B cell (primary cell): ENCODE data around the gene KCNQ5. TPM values are rescaled to one million over a fixed set of nuclear protein-coding genes. Genes with fewer than 3 reads are reported as not detected.

Source experiments
- ATAC-seq: fragments of 200-7000 bp; cut with Tn5 transposase; one replicate; pipeline ENCODE4 v1.10.0; 2021; ENCODE audit warnings: low read depth, mild to moderate bottlenecking, moderate number of reproducible peaks, moderate library complexity
- CTCF ChIA-PET: fragments of 350-600 bp; sonication (Branson Sonifier 250); formaldehyde crosslinking; loops from one replicate; lab custom pipeline; 2021; ENCODE audit warnings: antibody characterized with exemption, inconsistent platforms; lab: Charles Lee
- POLR2A ChIA-PET: fragments of 350-600 bp; sonication (Branson Sonifier 250); formaldehyde crosslinking; loops from one replicate; lab custom pipeline; 2021; ENCODE audit warnings: antibody characterized with exemption; lab: Charles Lee
- DNase-seq: peaks from one replicate; pipeline ENCODE4 v3.0.0; 2013
- H2AFZ ChIP-seq: 2 replicates; pipeline ENCODE4 v1.6.1; 2012; ENCODE audit warnings: mild to moderate bottlenecking, low read depth, low read length; ENCODE audit not compliant: insufficient read depth, poor library complexity, severe bottlenecking
- H3K27ac ChIP-seq, 2 donors: 1 replicate in 1 of 2; 2 replicates in 1 of 2; pipeline ENCODE4 v1.5.1; 2012 to 2013; ENCODE audit warnings: low read length in 2 of 2, mild to moderate bottlenecking in 2 of 2, moderate library complexity in 1 of 2
- H3K27me3 ChIP-seq, 4 experiments: fragments of 200-600 bp in 1 of 4; sonication (generic) in 1 of 4; replicated peaks in 1 of 4; 1 replicate in 2 of 4; 2 replicates in 2 of 4; pipeline versions ENCODE4 v1.6.1 to v1.7.0; 2013 to 2016; ENCODE audit warnings: low read length in 3 of 4, mild to moderate bottlenecking in 2 of 4, mixed read lengths in 1 of 4, moderate library complexity in 1 of 4; ENCODE audit not compliant: insufficient read depth in 4 of 4, control insufficient read depth in 3 of 4; ENCODE audit errors: control extremely low read depth in 1 of 4
- H3K36me3 ChIP-seq, 2 experiments: replicated peaks in 1 of 2; 1 replicate in 1 of 2; 2 replicates in 1 of 2; pipeline versions ENCODE4 v1.6.1 to v1.7.1; 2013; ENCODE audit warnings: low read length in 1 of 2; ENCODE audit not compliant: insufficient read depth in 2 of 2, control insufficient read depth in 1 of 2; ENCODE audit errors: control extremely low read depth in 1 of 2, extremely low read depth in 1 of 2
- H3K4me1 ChIP-seq, 2 donors: fragments of 200-600 bp in 1 of 2; sonication (generic) in 1 of 2; 1 replicate in 1 of 2; 2 replicates in 1 of 2; pipeline versions ENCODE4 v1.5.1 to v1.6.1; 2013 to 2017; ENCODE audit warnings: low read length in 2 of 2; ENCODE audit not compliant: control insufficient read depth in 2 of 2, insufficient read depth in 2 of 2
- H3K4me2 ChIP-seq: replicated peaks from 2 replicates; pipeline ENCODE3; 2012; ENCODE audit warnings: mild to moderate bottlenecking, low read depth, low read length; ENCODE audit not compliant: poor library complexity, severe bottlenecking
- H3K4me3 ChIP-seq, 5 experiments: fragments of 200-600 bp in 1 of 5; sonication (generic) in 1 of 5; 1 replicate in 3 of 5; 2 replicates in 2 of 5; pipeline versions ENCODE4 v1.5.1 to v1.7.0; 2011 to 2016; ENCODE audit warnings: low read length in 4 of 5, mild to moderate bottlenecking in 4 of 5, low read depth in 2 of 5, control low read depth in 1 of 5, moderate library complexity in 1 of 5; ENCODE audit not compliant: insufficient read depth in 1 of 5; ENCODE audit errors: control extremely low read depth in 1 of 5, extremely low read depth in 1 of 5
- H3K79me2 ChIP-seq: fragments of 200-600 bp; sonication (generic); one replicate; pipeline ENCODE4 v1.6.0; 2016; ENCODE audit warnings: low read length; ENCODE audit not compliant: control insufficient read depth, insufficient read depth
- H3K9ac ChIP-seq: fragments of 200-600 bp; sonication (generic); 2 replicates; pipeline ENCODE4 v1.6.1; 2017; ENCODE audit warnings: mild to moderate bottlenecking, low read length, moderate library complexity
- H3K9me3 ChIP-seq, 3 donors: one replicate each; pipeline versions ENCODE4 v1.6.1 to v1.7.1; 2013; ENCODE audit warnings: low read length in 2 of 3; ENCODE audit not compliant: control insufficient read depth in 2 of 3, insufficient read depth in 1 of 3; ENCODE audit errors: control extremely low read depth in 1 of 3
- H4K20me1 ChIP-seq: 2 replicates; pipeline ENCODE4 v1.6.0; 2012; ENCODE audit warnings: mild to moderate bottlenecking, low read length; ENCODE audit not compliant: insufficient read depth, control insufficient read depth, poor library complexity, severe bottlenecking
- H3K27ac Mint-ChIP-seq: one replicate; pipeline ENCODE4 v1.8.0; 2021; ENCODE audit warnings: mixed read lengths
- H3K27me3 Mint-ChIP-seq: one replicate; pipeline ENCODE4 v1.8.0; 2021; ENCODE audit warnings: mixed read lengths
- H3K4me1 Mint-ChIP-seq: one replicate; pipeline ENCODE4 v1.8.0; 2021; ENCODE audit warnings: mixed read lengths
- H3K4me3 Mint-ChIP-seq: one replicate; pipeline ENCODE4 v1.8.0; 2021; ENCODE audit warnings: mixed read lengths
- H3K9me3 Mint-ChIP-seq: one replicate; pipeline ENCODE4 v1.8.0; 2022; ENCODE audit warnings: mixed read lengths; ENCODE audit not compliant: insufficient read depth
- EZH2 ChIP-seq: IDR thresholded peaks from 2 replicates; pipeline ENCODE4 v1.6.1; 2012; ENCODE audit warnings: borderline replicate concordance, low read depth, mild to moderate bottlenecking, moderate library complexity, low read length; ENCODE audit not compliant: insufficient read depth, poor library complexity, severe bottlenecking
- WGBS: methylation state at CpG from one replicate; pipeline ENCODE4 v1.1.5; 2013; ENCODE audit warnings: missing lambda C conversion rate; ENCODE audit not compliant: insufficient coverage; 5-methylcytosine and 5-hydroxymethylcytosine counted together
- intact Hi-C: fragments of 100-400 bp; cut with micrococcal nuclease; formaldehyde crosslinking; loops from one replicate; pipeline ENCODE4 v1.10.0; 2022
- polyA plus RNA-seq: library from polyadenylated mRNA; depleted of rRNA; stranded (reverse); fragments of >200 nt; gene quantifications from 2 replicates; pipeline ENCODE4 v1.2.3, GENCODE V29; 2012
- total RNA-seq, 2 donors: library from RNA; stranded (reverse); fragments of 120-200 nt in 1 of 2; gene quantifications; 1 replicate in 1 of 2; 2 replicates in 1 of 2; pipeline versions ENCODE4 v1.2.3 to v1.2.4, GENCODE V29; 2013 to 2022
- TF ChIP-seq, protein P1 (sequence below): fragments of 200-600 bp; IDR thresholded peaks from one replicate; pipeline ENCODE4 v1.8.0; 2022; ENCODE audit warnings: antibody characterized with exemption, mild to moderate bottlenecking

Gene KCNQ5
- total and polyA plus RNA-seq, 2 donors (not counting 1 experiment from before 2014, with no cell fraction given) = 2.3 to 9.4 TPM

DNA sequence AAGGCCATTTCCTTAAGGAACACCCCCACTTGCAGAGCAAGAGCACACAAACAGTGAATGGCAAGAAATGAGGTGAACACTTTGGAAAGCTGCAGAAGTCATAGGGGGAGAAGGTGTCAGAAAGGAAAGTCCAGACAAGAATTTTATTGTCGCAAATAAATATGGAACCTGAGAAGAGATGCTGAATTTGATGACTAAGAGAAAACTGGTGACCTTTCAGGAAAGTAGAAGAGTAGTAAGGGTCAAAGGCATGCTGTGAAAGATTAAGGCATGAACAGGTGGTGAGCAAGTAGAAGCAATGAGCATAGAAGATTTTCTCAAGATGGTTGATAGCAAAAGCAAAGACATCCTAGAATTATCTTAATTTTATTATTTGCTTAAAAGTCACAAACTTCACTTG, 194.2 kb downstream of the KCNQ5 start:
- H3K4me2 ChIP-seq = no peak overlapping the region
- DNase-seq (no peak), ATAC-seq (no peak)
- no peak overlapping the region for H2AFZ ChIP-seq
- no peak overlapping the region for H3K9ac ChIP-seq
- Mint-ChIP-seq H3K4me1 (no peaks in the 10 kb centered on the region), H3K4me3 (no peak overlapping the region), H3K27ac (no peak overlapping the region), H3K9me3 (no peaks in the 10 kb centered on the region), H3K27me3 (no peaks in the 10 kb centered on the region)
- no peaks in the 10 kb centered on the region for H3K79me2 ChIP-seq
- CTCF ChIA-PET = no interaction called here
- H3K4me3 ChIP-seq = no peak overlapping the region
- H4K20me1 ChIP-seq = no peaks in the 10 kb centered on the region
- no peaks in the 10 kb centered on the region for H3K4me1 ChIP-seq
- WGBS = 92% methylated on average over 1 of the region's 1 CpG
- no peaks in the 10 kb centered on the region for H3K36me3 ChIP-seq
- no peak overlapping the region for H3K27ac ChIP-seq
- H3K9me3 ChIP-seq = no peaks in the 10 kb centered on the region
- no peaks in the 10 kb centered on the region for H3K27me3 ChIP-seq
- POLR2A ChIA-PET = no interaction called here
- intact Hi-C loops = no loop called here
- TF ChIP-seq, protein P1, sequence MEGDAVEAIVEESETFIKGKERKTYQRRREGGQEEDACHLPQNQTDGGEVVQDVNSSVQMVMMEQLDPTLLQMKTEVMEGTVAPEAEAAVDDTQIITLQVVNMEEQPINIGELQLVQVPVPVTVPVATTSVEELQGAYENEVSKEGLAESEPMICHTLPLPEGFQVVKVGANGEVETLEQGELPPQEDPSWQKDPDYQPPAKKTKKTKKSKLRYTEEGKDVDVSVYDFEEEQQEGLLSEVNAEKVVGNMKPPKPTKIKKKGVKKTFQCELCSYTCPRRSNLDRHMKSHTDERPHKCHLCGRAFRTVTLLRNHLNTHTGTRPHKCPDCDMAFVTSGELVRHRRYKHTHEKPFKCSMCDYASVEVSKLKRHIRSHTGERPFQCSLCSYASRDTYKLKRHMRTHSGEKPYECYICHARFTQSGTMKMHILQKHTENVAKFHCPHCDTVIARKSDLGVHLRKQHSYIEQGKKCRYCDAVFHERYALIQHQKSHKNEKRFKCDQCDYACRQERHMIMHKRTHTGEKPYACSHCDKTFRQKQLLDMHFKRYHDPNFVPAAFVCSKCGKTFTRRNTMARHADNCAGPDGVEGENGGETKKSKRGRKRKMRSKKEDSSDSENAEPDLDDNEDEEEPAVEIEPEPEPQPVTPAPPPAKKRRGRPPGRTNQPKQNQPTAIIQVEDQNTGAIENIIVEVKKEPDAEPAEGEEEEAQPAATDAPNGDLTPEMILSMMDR = no peak
- no peak for TF ChIP-seq EZH2

DNA sequence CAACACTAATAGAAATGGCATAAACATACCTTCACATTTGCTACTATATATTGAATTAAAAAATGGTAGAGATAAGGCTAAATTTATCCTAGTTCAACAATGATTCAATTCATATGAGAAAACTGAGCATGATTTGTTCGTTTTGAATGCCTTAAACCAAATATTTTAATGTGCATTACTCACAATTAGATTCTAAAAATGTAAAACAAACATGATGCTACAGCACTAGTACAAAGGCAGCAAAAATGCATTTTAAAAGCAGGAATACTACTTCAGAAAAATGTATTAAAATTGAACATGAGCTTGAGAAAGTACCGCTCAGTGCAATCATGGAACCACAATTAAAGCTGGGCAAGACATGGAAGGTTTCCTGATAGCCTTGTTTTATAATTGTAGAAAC, 195.3 kb downstream of the KCNQ5 start:
- Histone ChIP-seq H3K27ac (no peak overlapping the region), H3K36me3 (no peaks in the 10 kb centered on the region), H3K4me3 (no peak overlapping the region), H3K9ac (no peak overlapping the region), H4K20me1 (no peaks in the 10 kb centered on the region), H3K79me2 (no peaks in the 10 kb centered on the region), H3K4me1 (no peaks in the 10 kb centered on the region), H3K4me2 (no peak overlapping the region), H2AFZ (no peak overlapping the region), H3K27me3 (no peaks in the 10 kb centered on the region), H3K9me3 (no peaks in the 10 kb centered on the region)
- Mint-ChIP-seq H3K27ac (no peak overlapping the region), H3K4me1 (no peaks in the 10 kb centered on the region), H3K9me3 (no peaks in the 10 kb centered on the region), H3K27me3 (no peaks in the 10 kb centered on the region), H3K4me3 (no peak overlapping the region)
- intact Hi-C loops = no loop called here
- DNase-seq (no peak), ATAC-seq (no peak)
- no peak for TF ChIP-seq EZH2
- TF ChIP-seq, protein P1 = no peak
- POLR2A ChIA-PET = no interaction called here
- WGBS = 90% methylated on average over 1 of the region's 2 CpGs
- CTCF ChIA-PET = no interaction called here
